Stimulated activated CD4-positive, alpha-beta T cell treated with anti-CD3 and anti-CD28 coated beads, Interleukin-15, amount 100 ng/mL, for 24 hours (primary cell): ENCODE results near the gene FSTL5.

Experiments
- DNase-seq: peaks from one replicate; pipeline ENCODE4 v3.0.0-alpha.2; 2020

The FSTL5 gene

GRCh38 chr4:161696944-161697343, 466.9 kb downstream of the FSTL5 start:
- DNase-seq = no peak

GRCh38 chr4:161680146-161680545, 483.7 kb downstream of the FSTL5 start:
- DNase-seq = no peak

GRCh38 chr4:161664740-161665139, 499.1 kb downstream of the FSTL5 start:
- DNase-seq = no peak

- DNase-seq = no peak
Measured at GRCh38 chr4:161663844-161664243, 500.0 kb downstream of the FSTL5 start.

- DNase-seq = no peak
Measured at GRCh38 chr4:161658676-161659075, 505.1 kb downstream of the FSTL5 start.

GRCh38 chr4:161657616-161658015, 506.2 kb downstream of the FSTL5 start:
- DNase-seq = no peak

- DNase-seq = no peak
Measured at GRCh38 chr4:161656594-161656993, 507.2 kb downstream of the FSTL5 start.

- no peak for DNase-seq
Measured at GRCh38 chr4:161655148-161655547, 508.7 kb downstream of the FSTL5 start.

- DNase-seq = no peak
Measured at GRCh38 chr4:161653697-161654096, 510.1 kb downstream of the FSTL5 start.

- no peak for DNase-seq
Measured at GRCh38 chr4:161651586-161651985, 512.2 kb downstream of the FSTL5 start.

- DNase-seq = no peak
Measured at GRCh38 chr4:161650812-161651211, 513.0 kb downstream of the FSTL5 start.

GRCh38 chr4:161647757-161648156, 516.0 kb downstream of the FSTL5 start:
- no peak for DNase-seq

GRCh38 chr4:161642708-161643107, 521.1 kb downstream of the FSTL5 start:
- no peak for DNase-seq

- DNase-seq = no peak
Measured at GRCh38 chr4:161629694-161630441, 533.9 kb downstream of the FSTL5 start.

GRCh38 chr4:161604516-161605300, 559.1 kb downstream of the FSTL5 start:
- no peak for DNase-seq

- no peak for DNase-seq
Measured at GRCh38 chr4:161601011-161601410, 562.8 kb downstream of the FSTL5 start.

GRCh38 chr4:161595230-161595771, 568.5 kb downstream of the FSTL5 start:
- no peak for DNase-seq

- no peak for DNase-seq
Measured at GRCh38 chr4:161585011-161585410, 578.8 kb downstream of the FSTL5 start.

- DNase-seq = no peak
Measured at GRCh38 chr4:161583549-161583948, 580.3 kb downstream of the FSTL5 start.

- DNase-seq = no peak
Measured at GRCh38 chr4:161581262-161582230, 582.3 kb downstream of the FSTL5 start.

GRCh38 chr4:161577579-161578301, 586.1 kb downstream of the FSTL5 start:
- DNase-seq = no peak

- DNase-seq = no peak
Measured at GRCh38 chr4:161573836-161574235, 590.0 kb downstream of the FSTL5 start.
